ENCODE measurements around the gene GPRC5B. TPM values are rescaled to one million over a fixed set of nuclear protein-coding genes. Genes with fewer than 3 reads are reported as not detected.

Gene GPRC5B
- total RNA-seq, 4 donors from 2014 or later: 14.1 to 29.4 (median 21.4) TPM

GRCh38 chr16:19859603-19860002, 25.0 kb downstream of the GPRC5B start:
- Histone ChIP-seq H3K36me3 (peaks cover 0 to 74% (median 23%) of the 10 kb centered on the region in 4 donors), H3K27ac (replicated peaks in 1 of 4) (no peak overlapping the region), H3K27me3 (no peaks in the 10 kb centered on the region), H3K4me1 (peaks cover 0 to 7% (median 0%) of the 10 kb centered on the region in 4 donors), H3K4me3 (no peak overlapping the region), H3K9me3 (no peaks in the 10 kb centered on the region)
- no peak for DNase-seq (ENCODE audit: extremely low spot score)
- intact Hi-C loops (cut with DNase I): no loop called here
- 96% methylated on average over 4 of the region's 4 CpGs for WGBS
- no peak for TF ChIP-seq EP300 (IDR thresholded peaks at IDR 0.05)
- no peak for TF ChIP-seq POLR2A (IDR thresholded peaks at IDR 0.05; ENCODE audit: low read depth)

GRCh38 chr16:19859166-19859565, 25.5 kb downstream of the GPRC5B start:
- DNase-seq (ENCODE audit: extremely low spot score): no peak
- no peak for TF ChIP-seq CTCF (IDR thresholded peaks at IDR 0.05)
- TF ChIP-seq POLR2AphosphoS5 (IDR thresholded peaks at IDR 0.05): no peak
- no peak for TF ChIP-seq EP300 (IDR thresholded peaks at IDR 0.05)
- no peak for TF ChIP-seq POLR2A (IDR thresholded peaks at IDR 0.05; ENCODE audit: low read depth)
- peaks cover 0 to 70% (median 21%) of the 10 kb centered on the region in 4 donors for H3K36me3 ChIP-seq
- no peak overlapping the region for H3K27ac ChIP-seq (replicated peaks in 1 of 4)
- H3K27me3 ChIP-seq: no peaks in the 10 kb centered on the region
- peaks cover 0 to 3% (median 0%) of the 10 kb centered on the region in 4 donors for H3K4me1 ChIP-seq
- WGBS: 94% methylated on average over 9 of the region's 9 CpGs
- H3K4me3 ChIP-seq: no peak overlapping the region
- intact Hi-C loops (cut with DNase I): no loop called here
- H3K9me3 ChIP-seq: no peaks in the 10 kb centered on the region

- intact Hi-C loops (cut with DNase I): no loop called here
Measured at GRCh38 chr16:19858340-19859018, 26.2 kb downstream of the GPRC5B start.

GRCh38 chr16:19857593-19858339, 26.9 kb downstream of the GPRC5B start:
- Histone ChIP-seq H3K4me1 (no peaks in the 10 kb centered on the region), H3K27ac (replicated peaks in 1 of 4) (no peak overlapping the region), H3K4me3 (no peak overlapping the region), H3K9me3 (no peaks in the 10 kb centered on the region), H3K27me3 (no peaks in the 10 kb centered on the region), H3K36me3 (peaks cover 0 to 62% (median 21%) of the 10 kb centered on the region in 4 donors)
- no peak for TF ChIP-seq POLR2A (IDR thresholded peaks at IDR 0.05; ENCODE audit: low read depth)
- no peak for TF ChIP-seq EP300 (IDR thresholded peaks at IDR 0.05)
- TF ChIP-seq POLR2AphosphoS5 (IDR thresholded peaks at IDR 0.05): no peak
- TF ChIP-seq CTCF (IDR thresholded peaks at IDR 0.05): no peak
- WGBS: 82% methylated on average over 16 of the region's 16 CpGs
- no peak for DNase-seq (ENCODE audit: extremely low spot score)
- intact Hi-C loops (cut with DNase I): no loop called here

More at GRCh38 chr16:19858340-19859018, 26.2 kb downstream of the GPRC5B start:
- TF ChIP-seq POLR2A (IDR thresholded peaks at IDR 0.05; ENCODE audit: low read depth) (no peak), POLR2AphosphoS5 (IDR thresholded peaks at IDR 0.05) (no peak), EP300 (IDR thresholded peaks at IDR 0.05) (no peak), CTCF (IDR thresholded peaks at IDR 0.05) (no peak)
- Histone ChIP-seq H3K9me3 (no peaks in the 10 kb centered on the region), H3K4me3 (no peak overlapping the region), H3K27ac (replicated peaks in 1 of 4) (no peak overlapping the region), H3K4me1 (no peaks in the 10 kb centered on the region), H3K27me3 (no peaks in the 10 kb centered on the region), H3K36me3 (peaks cover 0 to 63% (median 21%) of the 10 kb centered on the region in 4 donors)
- WGBS: 83% methylated on average over 22 of the region's 22 CpGs
- DNase-seq (ENCODE audit: extremely low spot score): no peak

- 91% methylated on average over 10 of the region's 10 CpGs for WGBS
- H3K4me1 ChIP-seq: peaks cover 0 to 7% (median 0%) of the 10 kb centered on the region in 4 donors
- no peaks in the 10 kb centered on the region for H3K9me3 ChIP-seq
- no peak overlapping the region for H3K27ac ChIP-seq (replicated peaks in 1 of 4)
- TF ChIP-seq POLR2A (IDR thresholded peaks at IDR 0.05; ENCODE audit: low read depth): no peak
- no peak for TF ChIP-seq CTCF (IDR thresholded peaks at IDR 0.05)
- no peak for TF ChIP-seq EP300 (IDR thresholded peaks at IDR 0.05)
- TF ChIP-seq POLR2AphosphoS5 (IDR thresholded peaks at IDR 0.05): no peak
- intact Hi-C loops (cut with DNase I): no loop called here
- peaks cover 0 to 51% (median 15%) of the 10 kb centered on the region in 4 donors for H3K36me3 ChIP-seq
- no peak overlapping the region for H3K4me3 ChIP-seq
- no peaks in the 10 kb centered on the region for H3K27me3 ChIP-seq
- DNase-seq (ENCODE audit: extremely low spot score): no peak
Measured at GRCh38 chr16:19856120-19856519, 28.5 kb downstream of the GPRC5B start.
